SH-SY5Y (cell line): ENCODE data around the gene CAMKK1.

Experiments used
- GATA2 ChIP-seq: IDR thresholded peaks from 2 replicates; pipeline ENCODE4 v1.6.1; 2011; ENCODE audit warnings: mild to moderate bottlenecking, low read depth, low read length
- GATA3 ChIP-seq: IDR thresholded peaks from 2 replicates; pipeline ENCODE4 v1.6.1; 2011; ENCODE audit warnings: low read depth, mild to moderate bottlenecking, low read length, moderate library complexity

- TF ChIP-seq GATA2 (no peak), GATA3 (no peak)
These were observed at the start of gene CAMKK1 for GRCh38 chr17:3893003-3893719.
